ENCODE measurements around the gene GLP2R.

The GLP2R gene

GRCh38 chr17:9854255-9854654 is 28.5 kb downstream of the GLP2R start:
- no peak for DNase-seq (ENCODE audit: low read depth in 2 of 2)

DNA sequence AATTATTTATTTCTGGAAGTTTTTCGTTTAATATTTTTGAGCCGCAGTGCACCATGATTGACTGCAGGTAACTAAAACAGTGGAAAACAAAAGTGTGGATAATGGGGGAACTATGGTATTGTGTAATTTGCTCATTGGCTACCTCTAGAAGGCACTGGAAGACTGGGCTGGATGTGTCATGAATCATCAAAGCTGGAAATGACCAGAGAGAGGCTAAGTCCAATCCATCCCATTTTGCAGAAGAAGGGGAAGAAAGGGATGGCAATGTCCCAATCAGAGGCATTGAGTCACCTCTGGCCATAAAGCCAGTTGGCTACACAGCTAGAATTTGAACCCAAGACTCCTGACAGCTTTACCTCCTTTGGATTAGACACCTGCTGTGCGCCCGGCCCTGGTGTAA is 29.3 kb downstream of the GLP2R start:
- DNase-seq (ENCODE audit: low read depth in 2 of 2), result no peak

DNA sequence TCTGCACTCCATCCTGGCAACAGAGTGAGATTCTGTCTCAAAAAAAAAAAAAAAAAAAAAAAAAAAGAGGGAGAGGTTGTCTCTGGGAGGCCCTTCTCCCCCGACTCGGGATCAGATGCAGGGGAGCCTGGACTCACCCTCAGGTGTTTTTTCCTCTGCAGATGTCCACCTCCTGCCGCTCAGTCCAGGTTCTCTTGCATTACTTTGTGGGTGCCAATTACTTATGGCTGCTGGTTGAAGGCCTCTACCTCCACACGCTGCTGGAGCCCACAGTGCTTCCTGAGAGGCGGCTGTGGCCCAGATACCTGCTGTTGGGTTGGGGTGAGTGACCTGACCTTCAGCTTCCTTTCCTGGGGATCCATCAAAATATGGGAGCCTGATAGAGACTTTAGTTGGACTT is 34.1 kb downstream of the GLP2R start:
- DNase-seq (ENCODE audit: low read depth in 2 of 2), result no peak

- DNase-seq (ENCODE audit: low read depth in 2 of 2), result no peak
Measured at GRCh38 chr17:9860851-9861250, 35.1 kb downstream of the GLP2R start.

GRCh38 chr17:9862220-9862619 is 36.5 kb downstream of the GLP2R start:
- DNase-seq (ENCODE audit: low read depth in 2 of 2), result no peak

DNA sequence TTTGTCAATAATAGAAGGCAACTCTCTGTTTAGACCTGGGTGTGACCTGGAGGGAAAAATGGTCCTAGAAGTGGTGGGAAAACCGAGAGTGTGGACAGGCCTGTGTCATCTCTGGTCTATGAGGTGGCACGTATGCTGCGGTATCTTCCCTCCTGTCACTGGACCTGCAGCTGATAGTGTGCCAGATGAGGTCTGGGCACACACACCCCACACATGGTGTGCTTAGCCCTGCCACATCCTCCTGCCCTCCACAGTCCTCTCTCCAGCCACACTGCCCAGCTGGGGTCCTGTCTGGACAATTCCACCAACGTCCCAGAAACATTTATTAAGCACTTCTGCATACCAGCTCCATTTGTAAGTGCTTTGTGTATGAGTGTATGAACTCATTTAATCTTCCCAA is 37.2 kb downstream of the GLP2R start:
- no peak for DNase-seq (ENCODE audit: low read depth in 2 of 2)

- no peak for DNase-seq (ENCODE audit: low read depth in 2 of 2)
Measured at GRCh38 chr17:9865586-9865985, 39.9 kb downstream of the GLP2R start.

- DNase-seq (ENCODE audit: low read depth in 2 of 2), result no peak
Measured at GRCh38 chr17:9868552-9868951, 42.8 kb downstream of the GLP2R start.

GRCh38 chr17:9872852-9873251 is 47.1 kb downstream of the GLP2R start:
- no peak for DNase-seq (ENCODE audit: low read depth in 2 of 2)

- no peak for DNase-seq (ENCODE audit: low read depth in 2 of 2)
Measured at GRCh38 chr17:9874722-9875121, 49.0 kb downstream of the GLP2R start.

DNA sequence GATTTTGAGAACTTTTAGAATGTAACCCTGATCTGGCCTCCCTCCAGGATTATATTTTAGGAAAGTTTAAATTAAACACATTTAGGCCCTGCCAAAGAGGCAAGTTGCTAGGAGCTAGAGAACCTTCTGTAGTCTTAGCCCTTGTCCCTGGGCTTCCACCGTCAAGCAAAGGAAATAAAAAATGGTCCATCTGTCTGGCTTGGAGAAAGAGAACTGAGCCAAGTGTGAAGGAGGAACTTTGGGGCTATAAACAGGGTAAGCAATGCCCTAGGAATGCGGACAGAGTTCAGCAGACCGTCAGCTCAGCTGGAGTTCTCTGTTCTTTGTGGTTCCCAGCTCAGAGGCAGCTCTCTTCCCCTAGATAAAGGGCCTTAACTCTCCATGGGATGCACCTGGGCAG is 49.7 kb downstream of the GLP2R start:
- DNase-seq (ENCODE audit: low read depth in 2 of 2), result no peak

- DNase-seq (ENCODE audit: low read depth in 2 of 2), result no peak
Measured at GRCh38 chr17:9878356-9878755, 52.6 kb downstream of the GLP2R start.

GRCh38 chr17:9878786-9879525 is 53.2 kb downstream of the GLP2R start:
- no peak for DNase-seq (ENCODE audit: low read depth in 2 of 2)

DNA sequence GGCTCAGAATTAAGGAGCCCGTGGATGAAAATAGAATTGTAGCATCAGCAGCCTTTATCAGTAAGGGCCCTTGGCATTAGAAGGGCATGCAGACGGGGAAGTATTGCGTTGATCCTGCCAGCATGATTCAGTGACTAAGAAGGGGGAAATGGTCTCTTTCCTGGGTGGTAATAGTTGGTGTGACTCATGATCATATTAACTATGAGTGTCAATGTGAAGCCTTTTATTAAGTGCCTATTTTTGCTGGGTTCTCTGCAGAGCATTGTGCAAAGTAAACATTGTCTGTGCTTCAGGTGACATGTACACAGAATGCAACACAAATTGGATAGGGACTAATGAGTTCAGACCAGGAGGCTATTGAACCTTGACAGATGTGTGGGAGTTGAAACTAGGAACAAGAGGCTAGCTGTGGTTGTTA is 54.9 kb downstream of the GLP2R start:
- no peak for DNase-seq (ENCODE audit: low read depth in 2 of 2)

DNA sequence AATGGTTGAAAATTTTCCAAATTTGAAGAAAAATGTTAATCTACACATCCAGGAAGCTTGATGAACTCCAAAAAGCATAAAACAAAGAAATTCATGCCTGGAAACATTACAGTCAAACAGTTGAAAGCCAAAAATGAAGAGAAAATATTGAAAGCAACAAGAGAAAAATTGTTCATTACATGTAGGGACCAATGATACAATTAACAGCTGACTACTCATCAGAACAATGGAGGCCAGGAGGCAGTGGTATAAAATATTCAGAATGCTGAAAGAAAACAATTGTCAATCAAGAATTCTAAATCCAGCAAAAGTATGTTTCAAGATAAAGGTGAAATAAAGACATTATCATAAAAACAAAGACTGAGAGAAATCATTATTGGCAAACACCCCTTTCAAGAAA is 57.7 kb downstream of the GLP2R start:
- DNase-seq (ENCODE audit: low read depth in 2 of 2), result no peak

- DNase-seq (ENCODE audit: low read depth in 2 of 2), result no peak
Measured at GRCh38 chr17:9886141-9886930, 60.6 kb downstream of the GLP2R start.

GRCh38 chr17:9887508-9887907 is 61.8 kb downstream of the GLP2R start:
- no peak for DNase-seq (ENCODE audit: low read depth in 2 of 2)

GRCh38 chr17:9890124-9890523 is 64.4 kb downstream of the GLP2R start:
- DNase-seq (ENCODE audit: low read depth in 2 of 2), result no peak

DNA sequence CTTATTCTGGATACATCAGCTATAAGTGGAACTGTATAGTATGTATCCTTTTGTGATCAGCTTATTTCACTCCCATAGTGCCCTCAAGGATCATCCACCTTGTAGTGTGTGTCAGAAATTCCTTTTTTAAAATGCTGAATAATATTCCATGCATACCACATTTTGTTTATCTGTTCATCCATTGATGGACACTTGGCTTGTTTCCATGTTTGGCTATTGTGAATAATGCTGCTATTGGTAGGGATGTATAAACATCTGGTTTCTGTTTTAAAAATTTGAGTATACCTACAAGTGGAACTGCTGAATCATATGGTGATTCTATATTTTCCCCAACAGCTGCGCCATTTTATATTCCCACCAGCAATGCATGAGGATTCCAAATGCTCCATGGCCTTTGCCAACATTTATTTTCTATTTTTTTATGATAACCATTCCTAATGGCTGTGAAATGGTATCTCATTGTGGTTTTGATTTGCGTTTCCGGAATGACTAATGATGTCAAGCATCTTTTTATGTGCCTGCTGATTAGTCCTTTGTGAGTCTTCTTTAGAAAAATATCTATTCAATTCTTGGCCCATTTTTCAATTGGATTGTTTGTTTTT is 67.8 kb downstream of the GLP2R start:
- no peak for DNase-seq (ENCODE audit: low read depth in 2 of 2)

DNA sequence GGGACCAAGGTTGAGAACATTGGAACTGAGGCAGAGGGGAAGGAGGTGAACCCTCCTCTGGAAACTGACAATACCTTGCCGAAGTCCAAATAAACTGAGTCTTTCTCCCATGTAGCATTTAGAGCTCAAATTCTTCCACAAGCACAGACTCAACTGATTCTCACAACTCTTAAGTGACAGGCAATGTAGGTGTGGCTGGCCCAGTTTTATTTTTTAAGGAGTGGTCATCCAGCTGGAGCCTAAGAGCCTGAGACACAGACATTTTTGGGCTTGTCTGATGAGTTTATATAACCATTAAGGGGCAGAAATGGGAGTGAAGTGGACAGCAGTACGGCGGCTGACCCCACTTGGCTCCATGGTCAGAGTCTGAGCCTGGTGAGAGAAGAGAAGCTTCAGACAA is 68.5 kb downstream of the GLP2R start:
- no peak for DNase-seq (ENCODE audit: low read depth in 2 of 2)

GRCh38 chr17:9895923-9896322 is 70.2 kb downstream of the GLP2R start:
- DNase-seq (ENCODE audit: low read depth in 2 of 2), result no peak

- no peak for DNase-seq (ENCODE audit: low read depth in 2 of 2)
Measured at GRCh38 chr17:9897372-9897968, 71.7 kb downstream of the GLP2R start.

DNA sequence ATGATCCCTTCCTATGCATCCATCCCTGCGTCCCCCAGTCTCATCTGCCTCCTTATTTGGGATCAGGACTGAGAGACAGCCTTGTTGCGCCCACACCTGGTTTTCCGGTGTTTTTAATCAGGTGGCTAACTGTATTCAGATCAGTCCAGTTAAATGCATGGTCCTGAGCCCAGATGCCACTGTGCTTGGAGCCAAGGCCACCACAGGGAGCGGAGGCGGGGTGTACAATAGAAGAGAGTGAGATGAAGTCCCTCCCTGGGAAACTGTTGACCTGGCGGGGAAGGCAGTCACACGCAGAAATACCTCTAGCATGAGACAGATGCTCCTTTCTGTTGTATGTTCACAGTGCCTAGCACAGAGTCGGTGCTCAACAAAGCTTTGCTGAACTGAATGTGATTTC is 73.1 kb downstream of the GLP2R start:
- no peak for DNase-seq (ENCODE audit: low read depth in 2 of 2)
